Ovary (tissue), 9 donors: ENCODE measurements around the gene MTR. TPM values are rescaled to one million over a fixed set of nuclear protein-coding genes. Genes with fewer than 3 reads are reported as not detected.

Experiments
- DNase-seq, 5 donors: peaks; one replicate each; pipeline ENCODE4 v3.0.0-alpha.2; 2019 to 2020
- H3K27ac ChIP-seq, 2 donors: fragments of 200-600 bp; one replicate each; pipeline versions ENCODE4 v1.5.1 to v1.8.0; 2019 to 2022
- H3K27me3 ChIP-seq: fragments of 200-600 bp; one replicate; pipeline ENCODE4 v1.8.0; 2022
- H3K36me3 ChIP-seq: fragments of 200-600 bp; sonication (generic); one replicate; pipeline ENCODE4 v1.5.1; 2019
- H3K4me1 ChIP-seq: one replicate; pipeline ENCODE4 v1.8.1; 2013; ENCODE audit warnings: mild to moderate bottlenecking, moderate library complexity; ENCODE audit not compliant: insufficient read depth
- H3K4me3 ChIP-seq: fragments of 200-600 bp; sonication (generic); one replicate; pipeline ENCODE4 v1.5.1; 2017
- H3K9me3 ChIP-seq, 2 donors: fragments of 200-600 bp in 1 of 2; sonication (generic) in 1 of 2; one replicate each; pipeline versions ENCODE4 v1.5.1 to v1.8.1; 2013 to 2019; ENCODE audit warnings: mild to moderate bottlenecking in 1 of 2, moderate library complexity in 1 of 2
- EP300 ChIP-seq: sonication (generic); formaldehyde crosslinking; IDR thresholded peaks from one replicate; pipeline ENCODE4 v1.6.1; 2017; ENCODE audit warnings: antibody characterized with exemption
- POLR2A ChIP-seq: fragments of 450-650 bp; IDR thresholded peaks from one replicate; pipeline ENCODE4 v1.6.1; 2017; ENCODE audit warnings: antibody characterized with exemption, mild to moderate bottlenecking, moderate library complexity
- WGBS, 3 donors: extraction: QIAGEN DNeasy Blood & Tissue Kit in 1 of 3; methylation state at CpG; one replicate each; pipeline versions ENCODE4 v1.1.5 to v1.1.7; 2013 to 2017; 5-methylcytosine and 5-hydroxymethylcytosine counted together
- intact Hi-C, 4 donors: fragments of 100-400 bp; cut with DNase I; formaldehyde crosslinking; loops; one replicate each; pipeline versions ENCODE4 v1.11.0 to v1.15.1; 2022 to 2023
- polyA plus RNA-seq, 2 donors: library from polyadenylated mRNA; stranded (reverse); fragments of 200-250 nt in 1 of 2; fragments of 350-450 nt in 1 of 2; fragmentation: Illumina TruSeq in 1 of 2; extraction: RNeasy Lipid Tissue Mini Kit (QIAGEN cat#74804) in 1 of 2; gene quantifications; one replicate each; pipeline ENCODE4 v1.2.3, GENCODE V29; 2013 to 2014
- total RNA-seq, 7 donors: library from RNA; depleted of rRNA in 2 of 7; stranded (reverse); fragments of >200 nt in 2 of 7; fragmentation: NEBNext Ultra II Directional in 3 of 7; extraction: Animal tissue kit (Norgen Biotek cat#: 25700) in 3 of 7; gene quantifications; one replicate each; pipeline versions ENCODE4 v1.1.0 to v1.2.4, GENCODE V29; 2016 to 2023
- TF ChIP-seq, protein P1 (sequence below), 3 donors: fragments of 450-650 bp in 2 of 3; fragments of 200-600 bp in 1 of 3; IDR thresholded peaks; one replicate each; pipeline versions ENCODE4 v1.5.1 to v1.8.0; 2016 to 2022; ENCODE audit warnings: antibody characterized with exemption in 3 of 3, mild to moderate bottlenecking in 1 of 3
- donor health status: DM: no; HTN: no; CAD: no; lungs with moderate emphysema.
- donor health status: DM: no; HTN: no; CAD: no.
- donor health status: Bipolar disorder and iron deficiency.
- donor health status: DM: yes; HTN: yes; CAD: no.
- donor health status: DM: no; HTN: no; CAD: no.
- donor health status: DM: yes; HTN: yes; CAD: no.

MTR gene
- total and polyA plus RNA-seq, 9 donors, result 10.2 to 60.8 (median 49.5) TPM

DNA sequence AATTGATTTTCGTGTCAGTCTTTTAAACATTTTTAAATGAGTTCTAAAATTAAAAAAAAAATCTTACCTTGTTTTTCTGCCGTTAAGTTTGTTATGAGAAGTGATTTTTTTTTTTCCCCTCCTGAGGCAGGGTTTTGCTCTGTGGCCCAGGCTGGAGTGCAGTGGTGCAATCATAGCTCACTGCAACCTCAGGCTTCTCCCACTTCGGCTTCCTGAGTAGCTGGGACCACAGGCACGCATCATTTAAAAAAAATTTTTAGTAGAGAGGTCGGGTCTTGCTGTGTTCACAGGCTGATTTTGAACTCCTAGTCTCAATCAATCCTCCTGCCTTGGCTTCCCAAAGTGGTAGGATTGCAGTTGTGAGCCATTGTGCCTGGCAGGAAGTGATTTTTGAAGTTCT lies 41.1 kb downstream of the MTR start:
- no peaks in the 10 kb centered on the region for H3K27me3 ChIP-seq
- WGBS, 3 donors, result 83 to 88% (median 86%) methylated on average over 5 of the region's 5 CpGs
- H3K4me3 ChIP-seq, result no peak overlapping the region
- TF ChIP-seq POLR2A (no peak), EP300 (no peak)
- TF ChIP-seq, protein P1, sequence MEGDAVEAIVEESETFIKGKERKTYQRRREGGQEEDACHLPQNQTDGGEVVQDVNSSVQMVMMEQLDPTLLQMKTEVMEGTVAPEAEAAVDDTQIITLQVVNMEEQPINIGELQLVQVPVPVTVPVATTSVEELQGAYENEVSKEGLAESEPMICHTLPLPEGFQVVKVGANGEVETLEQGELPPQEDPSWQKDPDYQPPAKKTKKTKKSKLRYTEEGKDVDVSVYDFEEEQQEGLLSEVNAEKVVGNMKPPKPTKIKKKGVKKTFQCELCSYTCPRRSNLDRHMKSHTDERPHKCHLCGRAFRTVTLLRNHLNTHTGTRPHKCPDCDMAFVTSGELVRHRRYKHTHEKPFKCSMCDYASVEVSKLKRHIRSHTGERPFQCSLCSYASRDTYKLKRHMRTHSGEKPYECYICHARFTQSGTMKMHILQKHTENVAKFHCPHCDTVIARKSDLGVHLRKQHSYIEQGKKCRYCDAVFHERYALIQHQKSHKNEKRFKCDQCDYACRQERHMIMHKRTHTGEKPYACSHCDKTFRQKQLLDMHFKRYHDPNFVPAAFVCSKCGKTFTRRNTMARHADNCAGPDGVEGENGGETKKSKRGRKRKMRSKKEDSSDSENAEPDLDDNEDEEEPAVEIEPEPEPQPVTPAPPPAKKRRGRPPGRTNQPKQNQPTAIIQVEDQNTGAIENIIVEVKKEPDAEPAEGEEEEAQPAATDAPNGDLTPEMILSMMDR (IDR thresholded peaks at IDR 0.05), result no peak
- no peak for DNase-seq
- no peaks in the 10 kb centered on the region for H3K36me3 ChIP-seq
- H3K9me3 ChIP-seq, result no peaks in the 10 kb centered on the region
- H3K27ac ChIP-seq, result no peak overlapping the region
- no peaks in the 10 kb centered on the region for H3K4me1 ChIP-seq
- intact Hi-C loops, result no loop called here

- Histone ChIP-seq H3K4me3 (no peak overlapping the region), H3K4me1 (no peaks in the 10 kb centered on the region), H3K27ac (no peak overlapping the region), H3K27me3 (no peaks in the 10 kb centered on the region), H3K9me3 (no peaks in the 10 kb centered on the region), H3K36me3 (no peaks in the 10 kb centered on the region)
- TF ChIP-seq, protein P1 (IDR thresholded peaks at IDR 0.05), result no peak
- TF ChIP-seq EP300, result no peak
- TF ChIP-seq POLR2A, result no peak
- intact Hi-C loops, result no loop called here
- DNase-seq, result no peak
- 92 to 96% (median 93%) methylated on average over 4 of the region's 4 CpGs for WGBS, 3 donors
Observed at GRCh38 chr1:236837115-236837514, 42.0 kb downstream of the MTR start.

- Histone ChIP-seq H3K4me1 (no peaks in the 10 kb centered on the region), H3K27me3 (no peaks in the 10 kb centered on the region), H3K4me3 (no peak overlapping the region), H3K36me3 (no peaks in the 10 kb centered on the region), H3K9me3 (no peaks in the 10 kb centered on the region), H3K27ac (no peak overlapping the region)
- intact Hi-C loops, result no loop called here
- TF ChIP-seq, protein P1 (IDR thresholded peaks at IDR 0.05), result no peak
- no peak for TF ChIP-seq POLR2A
- TF ChIP-seq EP300, result no peak
- no peak for DNase-seq
- WGBS, 3 donors, result 95 to 97% (median 96%) methylated on average over 2 of the region's 2 CpGs
Observed at GRCh38 chr1:236837897-236838296, 42.8 kb downstream of the MTR start.

- peaks cover 2% of the 10 kb centered on the region for H3K4me1 ChIP-seq
- 89 to 99% (median 99%) methylated on average over 2 of the region's 2 CpGs for WGBS, 3 donors
- H3K27me3 ChIP-seq, result no peaks in the 10 kb centered on the region
- intact Hi-C loops, result no loop called here
- H3K4me3 ChIP-seq, result no peak overlapping the region
- no peaks in the 10 kb centered on the region for H3K9me3 ChIP-seq
- TF ChIP-seq POLR2A (no peak), EP300 (no peak)
- TF ChIP-seq, protein P1 (IDR thresholded peaks at IDR 0.05), result no peak
- H3K36me3 ChIP-seq, result no peaks in the 10 kb centered on the region
- no peak overlapping the region for H3K27ac ChIP-seq
- DNase-seq, result no peak
Observed at GRCh38 chr1:236841341-236841740, 46.2 kb downstream of the MTR start.
